ENCODE results near the gene PCP4. TPM values are rescaled to one million over a fixed set of nuclear protein-coding genes. Genes with fewer than 3 reads are reported as not detected.

The PCP4 gene
- total RNA-seq, 2 experiments from 2014 or later = not detected

DNA sequence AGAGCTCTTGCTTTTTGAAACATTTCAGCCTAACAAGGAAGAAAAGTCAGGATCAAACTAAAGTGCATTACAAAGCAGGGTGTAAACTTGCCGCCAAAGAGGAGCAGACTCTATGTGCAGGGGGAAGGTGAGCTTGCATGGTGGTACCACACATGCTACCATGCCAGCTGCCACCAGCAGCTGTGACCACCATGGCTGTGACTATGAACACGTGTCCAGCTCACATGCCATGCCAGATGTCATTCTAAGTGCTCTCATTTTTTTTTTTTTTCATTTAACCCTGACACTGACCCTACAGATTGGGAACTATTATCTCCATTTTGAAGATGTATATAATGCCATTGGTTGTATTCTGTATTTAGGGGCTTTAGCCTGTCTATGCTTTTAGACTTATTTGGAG is 79.0 kb downstream of the PCP4 start:
- CTCF ChIA-PET = no interaction called here
- intact Hi-C loops (cut with micrococcal nuclease) = no loop called here
- H3K36me3 Mint-ChIP-seq (ENCODE audit: low read depth) = no peaks in the 10 kb centered on the region
- DNase-seq = no peak
- no peak overlapping the region for H3K27ac Mint-ChIP-seq
- H3K9me3 Mint-ChIP-seq = peaks cover 5% of the 10 kb centered on the region
- H3K4me3 Mint-ChIP-seq = no peak overlapping the region
- H3K27me3 Mint-ChIP-seq (ENCODE audit: low read depth) = no peaks in the 10 kb centered on the region
- H3K4me1 Mint-ChIP-seq (ENCODE audit: low read depth) = no peaks in the 10 kb centered on the region

GRCh38 chr21:39947031-39947430 is 79.8 kb downstream of the PCP4 start:
- intact Hi-C loops (cut with micrococcal nuclease) = no loop called here
- Mint-ChIP-seq H3K27ac (no peak overlapping the region), H3K4me1 (ENCODE audit: low read depth) (no peaks in the 10 kb centered on the region), H3K27me3 (ENCODE audit: low read depth) (no peaks in the 10 kb centered on the region), H3K4me3 (no peak overlapping the region), H3K9me3 (peaks cover 8% of the 10 kb centered on the region), H3K36me3 (ENCODE audit: low read depth) (no peaks in the 10 kb centered on the region)
- CTCF ChIA-PET = no interaction called here
- DNase-seq = no peak

DNA sequence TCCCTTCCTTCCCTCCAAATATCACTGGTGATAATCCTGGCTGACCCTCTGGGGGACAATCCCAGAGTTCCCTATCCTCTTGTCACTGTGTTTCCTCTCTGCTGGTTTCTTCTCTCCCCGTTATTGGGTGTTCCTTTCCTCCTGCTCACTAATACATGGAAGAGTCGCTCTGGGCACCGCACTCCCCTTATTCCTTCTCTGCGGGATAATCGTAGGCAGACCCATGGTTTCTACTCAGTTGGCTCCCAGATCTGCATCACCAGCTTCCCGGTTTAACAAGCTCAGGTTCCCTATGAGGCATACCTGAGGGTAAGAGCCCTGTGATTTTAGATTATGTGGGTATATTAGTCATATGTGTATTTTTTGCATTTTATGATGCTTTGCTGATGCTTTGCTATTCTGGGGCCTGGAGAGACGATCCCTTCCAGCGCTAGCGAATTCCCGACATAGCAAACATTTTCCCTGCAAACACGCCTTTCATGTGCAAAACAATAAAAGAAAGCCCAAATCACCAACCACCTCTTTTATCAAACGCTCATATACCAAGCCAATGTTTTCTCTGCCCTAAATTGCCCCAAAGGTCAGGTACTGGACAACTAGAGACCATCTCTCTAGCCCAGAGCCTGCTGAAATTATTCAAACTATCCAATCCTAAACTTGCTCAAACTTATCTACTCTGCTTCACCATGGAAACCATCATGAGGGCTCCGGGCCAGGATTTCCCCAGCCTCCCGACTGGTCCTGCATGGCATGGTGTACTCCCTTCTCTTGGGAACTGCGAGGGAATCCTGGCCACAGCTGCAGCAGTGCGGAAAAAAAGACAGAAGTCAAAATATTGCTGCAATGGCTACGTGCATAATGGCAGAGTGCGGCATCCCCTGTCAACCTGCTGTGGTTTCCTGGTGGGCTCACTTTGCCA is 84.2 kb downstream of the PCP4 start:
- intact Hi-C loops (cut with micrococcal nuclease) = no loop called here
- DNase-seq = no peak
- H3K4me1 Mint-ChIP-seq (ENCODE audit: low read depth) = no peaks in the 10 kb centered on the region

GRCh38 chr21:39952265-39952664 is 85.0 kb downstream of the PCP4 start:
- Mint-ChIP-seq H3K27ac (no peak overlapping the region), H3K9me3 (peaks cover 3% of the 10 kb centered on the region), H3K36me3 (ENCODE audit: low read depth) (no peaks in the 10 kb centered on the region), H3K4me3 (no peak overlapping the region), H3K4me1 (ENCODE audit: low read depth) (no peaks in the 10 kb centered on the region), H3K27me3 (ENCODE audit: low read depth) (no peaks in the 10 kb centered on the region)
- intact Hi-C loops (cut with micrococcal nuclease) = no loop called here
- CTCF ChIA-PET = no interaction called here
- no peak for DNase-seq

More for the DNA sequence above, 84.2 kb downstream of the PCP4 start:
- Mint-ChIP-seq H3K4me3 (no peak overlapping the region), H3K27me3 (ENCODE audit: low read depth) (no peaks in the 10 kb centered on the region), H3K9me3 (peaks cover 3% of the 10 kb centered on the region), H3K36me3 (ENCODE audit: low read depth) (no peaks in the 10 kb centered on the region), H3K27ac (no peak overlapping the region)
- CTCF ChIA-PET = no interaction called here

GRCh38 chr21:39954570-39954969 is 87.3 kb downstream of the PCP4 start:
- Mint-ChIP-seq H3K27ac (no peak overlapping the region), H3K27me3 (ENCODE audit: low read depth) (no peaks in the 10 kb centered on the region), H3K36me3 (ENCODE audit: low read depth) (no peaks in the 10 kb centered on the region), H3K4me1 (ENCODE audit: low read depth) (no peaks in the 10 kb centered on the region), H3K9me3 (peaks cover 3% of the 10 kb centered on the region), H3K4me3 (no peak overlapping the region)
- no peak for DNase-seq
- CTCF ChIA-PET = interaction anchor here (1.0 to 1.3 kb wide), 2 partner anchors 13 to 88 kb away, joined by 3 to 6 read pairs; partner anchors contain the start of gene PCP4
- intact Hi-C loops (cut with micrococcal nuclease) = no loop called here

DNA sequence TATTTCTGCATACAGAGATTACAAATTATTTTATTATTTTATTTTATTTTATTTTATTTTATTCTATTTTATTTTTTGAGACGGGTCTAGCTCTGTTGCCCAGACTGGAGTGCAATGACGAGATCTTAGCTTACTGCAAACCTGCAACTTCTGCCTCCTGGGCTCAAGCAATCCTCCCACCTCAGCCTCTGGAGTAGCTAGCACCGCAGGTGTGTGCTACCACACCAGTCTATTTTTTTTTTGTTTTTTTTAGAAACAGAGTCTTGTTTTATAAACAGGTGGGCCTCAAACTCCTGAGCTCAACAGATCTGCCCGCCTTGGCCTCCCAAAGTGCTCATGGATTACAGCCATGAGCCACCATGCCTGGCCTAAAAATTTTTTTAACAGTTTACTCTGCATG is 88.1 kb downstream of the PCP4 start:
- intact Hi-C loops (cut with micrococcal nuclease) = no loop called here
- CTCF ChIA-PET = interaction anchor here (0.7 to 1.3 kb wide), 3 partner anchors 12 to 466 kb away, joined by 3 to 6 read pairs (median 4); partner anchors contain the start of gene PCP4
- no peaks in the 10 kb centered on the region for H3K36me3 Mint-ChIP-seq (ENCODE audit: low read depth)
- no peak for DNase-seq
- no peaks in the 10 kb centered on the region for H3K27me3 Mint-ChIP-seq (ENCODE audit: low read depth)
- no peaks in the 10 kb centered on the region for H3K4me1 Mint-ChIP-seq (ENCODE audit: low read depth)
- H3K4me3 Mint-ChIP-seq = no peak overlapping the region
- H3K9me3 Mint-ChIP-seq = peaks cover 10% of the 10 kb centered on the region
- no peak overlapping the region for H3K27ac Mint-ChIP-seq

DNA sequence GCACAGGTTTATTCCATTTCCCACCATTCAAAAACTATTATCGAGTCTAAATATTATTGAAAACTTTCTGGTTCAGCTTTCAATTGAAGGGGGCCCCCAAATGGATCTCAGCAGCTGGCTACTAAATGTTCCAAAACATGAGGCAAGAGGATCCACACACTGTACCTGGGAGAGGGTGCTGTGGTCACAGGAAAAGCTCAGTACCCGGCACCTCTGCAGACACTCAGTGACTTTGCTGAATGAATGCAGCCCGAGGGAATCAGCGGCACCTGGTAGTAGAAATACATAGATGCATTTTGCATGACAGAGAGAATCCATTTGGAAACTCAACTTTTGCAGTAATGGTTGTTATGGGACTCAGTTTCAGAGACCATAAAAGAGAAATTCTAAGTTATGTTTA is 89.3 kb downstream of the PCP4 start:
- Mint-ChIP-seq H3K9me3 (peaks cover 10% of the 10 kb centered on the region), H3K27me3 (ENCODE audit: low read depth) (no peaks in the 10 kb centered on the region), H3K4me3 (no peak overlapping the region), H3K36me3 (ENCODE audit: low read depth) (no peaks in the 10 kb centered on the region), H3K27ac (no peak overlapping the region), H3K4me1 (ENCODE audit: low read depth) (no peaks in the 10 kb centered on the region)
- intact Hi-C loops (cut with micrococcal nuclease) = no loop called here
- no peak for DNase-seq
- CTCF ChIA-PET = no interaction called here

DNA sequence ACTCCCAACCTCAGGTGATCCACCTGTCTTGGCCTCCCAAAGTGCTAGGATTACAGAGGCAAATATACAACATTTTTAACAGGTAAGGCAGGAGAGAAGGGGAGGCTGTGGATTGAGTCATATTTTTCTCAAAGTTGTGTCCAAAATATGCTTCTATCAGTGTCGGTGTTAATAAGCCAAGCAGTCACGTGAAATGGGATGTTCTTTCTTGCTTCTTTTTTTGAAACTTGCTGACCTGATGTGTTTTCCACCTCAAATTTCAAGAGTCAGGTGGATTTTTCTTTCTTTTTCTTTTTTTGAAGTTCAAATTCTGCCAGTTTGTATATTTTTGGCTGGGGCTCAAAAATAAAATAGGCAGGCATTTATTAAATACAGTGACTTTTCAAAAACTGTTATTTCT is 91.5 kb downstream of the PCP4 start:
- H3K4me3 Mint-ChIP-seq = no peak overlapping the region
- no peak overlapping the region for H3K27ac Mint-ChIP-seq
- H3K4me1 Mint-ChIP-seq (ENCODE audit: low read depth) = no peaks in the 10 kb centered on the region
- H3K36me3 Mint-ChIP-seq (ENCODE audit: low read depth) = no peaks in the 10 kb centered on the region
- DNase-seq = no peak
- no peaks in the 10 kb centered on the region for H3K27me3 Mint-ChIP-seq (ENCODE audit: low read depth)
- CTCF ChIA-PET = no interaction called here
- intact Hi-C loops (cut with micrococcal nuclease) = no loop called here
- H3K9me3 Mint-ChIP-seq = peaks cover 13% of the 10 kb centered on the region

DNA sequence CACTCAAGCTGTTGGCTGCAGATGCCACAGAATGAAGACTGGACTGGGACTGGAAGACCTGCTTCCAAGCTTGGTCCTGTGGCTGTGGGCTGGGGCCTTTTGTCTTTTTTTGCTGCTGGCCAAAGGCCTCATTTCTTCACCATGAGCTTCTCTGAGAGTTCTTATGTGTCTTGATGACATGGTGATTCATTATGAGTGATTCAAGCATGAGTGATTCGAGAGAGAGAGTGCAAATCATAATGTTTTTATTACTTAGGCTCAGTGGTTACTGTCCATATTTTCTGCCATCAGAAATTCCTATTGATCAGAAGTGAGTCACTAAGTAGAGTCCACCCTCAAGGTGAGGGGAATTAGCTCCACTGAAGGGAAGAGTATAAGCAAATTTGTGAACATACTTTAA is 94.0 kb downstream of the PCP4 start:
- DNase-seq = no peak
- no peak overlapping the region for H3K27ac Mint-ChIP-seq

DNA sequence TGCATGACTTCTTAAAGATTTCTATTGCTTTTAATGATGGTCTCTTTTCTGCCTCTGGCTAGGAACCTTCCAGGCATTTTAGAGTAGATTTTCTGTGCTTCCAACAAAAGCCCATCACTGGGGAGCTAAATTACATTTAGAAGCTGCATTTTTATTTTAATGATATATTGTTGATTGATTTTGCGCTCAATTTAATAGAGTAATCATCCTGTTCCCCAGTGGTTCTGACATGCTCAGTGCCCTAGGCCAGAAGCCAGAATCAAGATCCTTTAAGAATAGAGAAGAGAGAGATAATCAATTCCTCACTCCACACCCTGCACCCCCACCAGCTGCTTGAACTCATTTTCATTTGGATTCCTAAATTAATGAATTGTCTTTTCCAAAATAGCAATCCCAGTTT is 97.8 kb downstream of the PCP4 start:
- intact Hi-C loops (cut with micrococcal nuclease) = no loop called here
- Mint-ChIP-seq H3K36me3 (ENCODE audit: low read depth) (no peaks in the 10 kb centered on the region), H3K9me3 (peaks cover 16% of the 10 kb centered on the region), H3K4me3 (no peak overlapping the region), H3K27ac (no peak overlapping the region), H3K27me3 (ENCODE audit: low read depth) (no peaks in the 10 kb centered on the region), H3K4me1 (ENCODE audit: low read depth) (no peaks in the 10 kb centered on the region)
- DNase-seq = no peak
- CTCF ChIA-PET = no interaction called here

More for the DNA sequence above, 94.0 kb downstream of the PCP4 start:
- CTCF ChIA-PET = no interaction called here
- no peak overlapping the region for H3K4me3 Mint-ChIP-seq
- H3K4me1 Mint-ChIP-seq (ENCODE audit: low read depth) = no peaks in the 10 kb centered on the region
- no peaks in the 10 kb centered on the region for H3K27me3 Mint-ChIP-seq (ENCODE audit: low read depth)
- H3K9me3 Mint-ChIP-seq = peaks cover 13% of the 10 kb centered on the region
- intact Hi-C loops (cut with micrococcal nuclease) = no loop called here
- H3K36me3 Mint-ChIP-seq (ENCODE audit: low read depth) = no peaks in the 10 kb centered on the region

GRCh38 chr21:39966786-39967185 is 99.5 kb downstream of the PCP4 start:
- Mint-ChIP-seq H3K4me1 (ENCODE audit: low read depth) (no peaks in the 10 kb centered on the region), H3K9me3 (peaks cover 10% of the 10 kb centered on the region), H3K27me3 (ENCODE audit: low read depth) (no peaks in the 10 kb centered on the region), H3K36me3 (ENCODE audit: low read depth) (no peaks in the 10 kb centered on the region), H3K4me3 (no peak overlapping the region), H3K27ac (no peak overlapping the region)
- no peak for DNase-seq
- CTCF ChIA-PET = interaction anchor here (1.4 kb wide), 1 partner anchor 12 kb away, joined by 6 read pairs; no protein-coding TSS in a partner anchor
- intact Hi-C loops (cut with micrococcal nuclease) = no loop called here

DNA sequence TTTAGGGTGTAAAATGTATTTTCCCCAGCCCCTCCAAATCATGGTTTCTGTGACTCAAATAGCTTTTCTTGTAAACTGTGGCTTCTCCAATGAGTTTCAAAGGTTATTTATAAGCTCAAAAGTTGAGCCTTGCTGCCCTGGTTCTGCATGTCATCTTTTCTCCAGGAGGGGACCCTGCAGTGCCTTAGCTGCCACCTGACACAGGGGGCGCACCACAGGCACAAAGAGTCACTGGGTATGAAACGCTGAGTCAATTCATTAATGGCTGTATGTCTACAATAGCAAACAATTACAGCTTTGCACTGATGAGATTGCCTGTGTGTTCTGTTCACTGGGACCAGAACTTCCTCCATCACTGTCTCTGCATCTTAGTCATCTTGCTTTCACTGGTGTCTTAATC is 100.8 kb downstream of the PCP4 start:
- H3K9me3 Mint-ChIP-seq = peaks cover 7% of the 10 kb centered on the region
- intact Hi-C loops (cut with micrococcal nuclease) = no loop called here
- H3K36me3 Mint-ChIP-seq (ENCODE audit: low read depth) = no peaks in the 10 kb centered on the region
- no peak for DNase-seq
- CTCF ChIA-PET = interaction anchor here (1.4 kb wide), 1 partner anchor 13 kb away, joined by 6 read pairs; no protein-coding TSS in a partner anchor
- no peaks in the 10 kb centered on the region for H3K4me1 Mint-ChIP-seq (ENCODE audit: low read depth)
- H3K27me3 Mint-ChIP-seq (ENCODE audit: low read depth) = no peaks in the 10 kb centered on the region
- no peak overlapping the region for H3K4me3 Mint-ChIP-seq
- no peak overlapping the region for H3K27ac Mint-ChIP-seq

DNA sequence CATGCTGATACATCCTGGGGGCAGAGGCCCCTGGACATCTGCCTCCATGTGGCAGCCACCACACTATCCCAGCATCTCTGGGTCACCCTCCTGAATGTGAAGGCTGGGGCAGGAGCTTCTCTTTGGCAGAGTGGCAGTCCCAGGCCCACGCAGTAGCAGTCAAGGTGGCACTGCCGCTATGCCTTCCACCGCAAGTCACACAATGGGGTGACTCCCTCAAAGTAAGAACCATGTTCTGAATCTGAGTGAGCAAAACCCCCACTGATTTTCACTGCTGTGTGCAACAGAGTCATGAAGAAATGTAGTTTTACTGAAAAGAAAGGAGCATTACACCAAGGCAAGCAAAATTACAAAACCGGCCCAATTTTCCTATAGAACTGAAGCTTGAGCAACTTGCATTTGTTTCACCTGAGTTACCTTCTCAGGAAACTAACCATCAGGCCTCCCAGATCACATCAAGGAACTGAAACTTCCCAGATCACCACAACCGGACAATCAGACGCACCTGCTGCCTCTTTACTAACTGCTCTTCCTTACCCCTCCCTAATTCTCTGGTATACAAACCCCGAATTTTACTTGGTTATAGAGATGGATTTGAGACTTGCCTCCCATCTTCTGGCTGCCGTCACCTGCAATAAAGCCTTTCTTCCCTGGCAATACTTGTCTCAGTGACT is 102.6 kb downstream of the PCP4 start:
- Mint-ChIP-seq H3K4me1 (ENCODE audit: low read depth) (no peaks in the 10 kb centered on the region), H3K4me3 (no peak overlapping the region), H3K36me3 (ENCODE audit: low read depth) (no peaks in the 10 kb centered on the region), H3K27ac (no peak overlapping the region), H3K9me3 (peaks cover 7% of the 10 kb centered on the region), H3K27me3 (ENCODE audit: low read depth) (no peaks in the 10 kb centered on the region)
- intact Hi-C loops (cut with micrococcal nuclease) = no loop called here
- CTCF ChIA-PET = no interaction called here
- no peak for DNase-seq
